NK-92 (cell line): ENCODE results near the gene LYZL2.
"Not testable (repeated sequence)": the region's sequence is repeated elsewhere in the genome, so short reads cannot be mapped to it uniquely, and the experiment has no call there.

Source experiments
- DNase-seq: peaks from one replicate; lab custom pipeline; 2025; ENCODE audit not compliant: unreplicated experiment; lab: John Stamatoyannopoulos, UW

LYZL2 gene

DNA sequence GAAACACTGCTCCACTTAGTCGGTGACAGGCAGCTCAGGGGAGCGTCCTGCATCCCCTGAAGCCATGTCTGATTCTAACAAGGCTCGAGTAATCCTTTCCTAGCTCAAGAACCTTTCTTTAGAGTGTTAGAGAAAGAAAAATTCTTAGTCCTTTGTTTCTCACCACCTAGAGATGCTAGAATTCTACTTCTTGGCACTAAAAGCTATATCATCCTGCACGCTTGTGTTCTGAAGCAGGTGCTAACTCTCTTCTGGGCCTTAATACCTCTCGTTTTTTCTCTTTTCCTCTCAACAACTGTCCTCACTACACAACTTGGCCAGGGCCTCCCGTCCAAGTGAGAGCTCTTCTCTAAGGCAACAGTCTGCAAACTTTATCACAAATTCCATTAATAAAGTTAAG lies at the start of gene LYZL2:
Gene LYZL2, minus strand, starts transcription at position 101 of the 400 bp plus-strand sequence. CDS start 2,838 bp downstream, outside the sequence.
- DNase-seq = no peak

DNA sequence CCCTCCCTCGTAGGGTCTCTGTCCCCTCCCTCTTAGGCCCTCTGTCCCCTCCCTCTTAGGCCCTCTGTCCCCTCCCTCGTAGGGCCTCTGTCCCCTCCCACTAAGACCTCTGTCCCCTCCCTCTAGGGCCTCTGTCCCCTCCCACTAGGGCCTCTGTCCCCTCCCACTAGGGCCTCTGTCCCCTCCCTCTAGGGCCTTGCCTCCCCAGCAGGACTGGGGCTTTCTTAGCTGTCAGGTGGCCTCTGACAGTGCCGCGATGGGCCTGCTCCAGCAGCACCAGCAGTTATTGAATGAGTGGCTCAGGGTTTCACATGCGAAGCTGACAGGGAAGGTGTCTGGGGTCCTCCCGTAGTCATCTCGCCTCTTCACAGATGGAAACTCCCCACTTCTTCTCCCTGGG lies 48.1 kb upstream of the LYZL2 start:
- DNase-seq = not testable (repeated sequence)

- not testable (repeated sequence) for DNase-seq
Observed at GRCh38 chr10:30677146-30677545, 47.6 kb upstream of the LYZL2 start.

DNA sequence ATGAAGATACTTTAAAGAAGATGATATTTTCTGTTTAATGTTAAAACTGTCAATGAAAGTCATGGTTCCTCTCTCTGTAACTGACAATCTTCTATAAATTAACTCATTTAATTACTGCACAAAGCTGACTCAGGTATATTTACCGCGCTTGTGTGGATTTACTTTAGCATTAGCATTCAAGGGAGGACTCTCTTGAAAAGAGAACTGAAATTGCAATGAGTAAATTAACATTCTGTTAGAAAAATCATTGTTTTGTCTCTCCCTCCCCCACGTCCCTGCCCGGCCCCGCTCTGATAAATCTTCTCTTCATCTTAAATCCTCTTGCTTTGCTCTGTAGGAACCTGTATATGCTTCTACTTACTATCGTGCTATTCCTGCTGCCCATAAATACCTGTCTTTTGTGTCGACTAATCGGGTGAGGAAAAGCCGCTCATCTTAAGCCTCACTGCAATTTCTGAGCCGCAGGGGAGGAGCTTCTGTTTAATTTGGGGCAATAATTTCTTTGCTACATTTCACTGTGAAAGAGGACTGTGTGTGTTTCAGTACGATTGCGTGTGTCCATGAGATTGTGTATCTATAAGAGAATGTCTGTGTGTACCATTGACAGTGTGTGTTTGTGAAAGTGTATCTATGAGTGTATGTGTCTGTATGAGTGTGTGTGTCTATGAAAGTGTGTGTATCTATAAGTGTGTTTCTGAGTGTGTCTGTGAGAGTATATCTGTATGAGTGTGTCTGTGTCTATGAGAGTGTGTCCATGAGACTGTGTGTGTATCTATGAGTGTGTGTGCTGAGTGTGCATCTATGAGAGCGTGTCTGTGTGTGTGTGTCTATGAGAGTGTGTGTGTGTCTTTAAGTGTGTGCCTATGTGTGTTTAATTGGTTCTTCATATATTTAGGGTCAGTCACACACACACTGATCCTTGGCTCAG lies 46.5 kb upstream of the LYZL2 start:
- DNase-seq = no peak

GRCh38 chr10:30674796-30675195 lies 45.2 kb upstream of the LYZL2 start:
- DNase-seq = no peak

DNA sequence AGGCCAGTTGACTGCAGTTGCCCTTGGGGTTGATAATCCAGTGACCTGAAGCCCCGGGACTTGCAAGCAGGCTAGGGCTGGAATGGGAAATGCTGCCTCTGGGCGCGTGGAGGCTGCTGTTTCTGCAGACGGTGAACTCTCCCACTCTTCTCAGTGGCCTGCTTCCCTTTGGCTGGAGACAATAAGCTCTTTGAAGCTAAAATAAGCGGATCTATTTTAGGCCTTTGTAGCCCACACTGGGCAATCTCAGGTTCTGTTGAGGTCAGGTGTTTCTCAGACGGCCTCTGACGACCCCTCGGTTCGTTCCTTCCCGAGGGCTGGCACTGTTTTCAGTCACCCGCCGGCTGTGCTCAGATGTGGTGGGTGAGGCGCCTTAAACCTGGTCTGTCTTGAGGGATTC lies 43.7 kb upstream of the LYZL2 start:
- not testable (repeated sequence) for DNase-seq

DNA sequence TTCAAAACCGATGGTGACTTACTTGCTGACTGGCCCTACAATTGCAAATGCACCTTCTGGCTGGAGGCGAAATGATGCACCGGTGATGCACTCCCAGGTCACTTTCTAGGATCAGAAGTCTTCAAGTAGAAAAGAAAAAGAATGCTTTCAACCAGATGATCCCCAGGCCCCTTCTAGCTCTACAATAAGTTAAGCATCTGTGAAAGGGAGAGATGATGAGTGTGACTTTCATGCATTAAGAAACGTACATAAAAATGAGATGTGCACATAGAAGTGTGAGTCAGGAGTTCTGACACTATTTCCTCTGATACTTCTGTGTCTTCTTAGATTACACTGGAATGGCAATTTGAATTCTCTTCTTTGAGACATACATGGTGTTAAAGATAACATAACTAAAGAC lies 42.8 kb upstream of the LYZL2 start:
- DNase-seq = not testable (repeated sequence)

DNA sequence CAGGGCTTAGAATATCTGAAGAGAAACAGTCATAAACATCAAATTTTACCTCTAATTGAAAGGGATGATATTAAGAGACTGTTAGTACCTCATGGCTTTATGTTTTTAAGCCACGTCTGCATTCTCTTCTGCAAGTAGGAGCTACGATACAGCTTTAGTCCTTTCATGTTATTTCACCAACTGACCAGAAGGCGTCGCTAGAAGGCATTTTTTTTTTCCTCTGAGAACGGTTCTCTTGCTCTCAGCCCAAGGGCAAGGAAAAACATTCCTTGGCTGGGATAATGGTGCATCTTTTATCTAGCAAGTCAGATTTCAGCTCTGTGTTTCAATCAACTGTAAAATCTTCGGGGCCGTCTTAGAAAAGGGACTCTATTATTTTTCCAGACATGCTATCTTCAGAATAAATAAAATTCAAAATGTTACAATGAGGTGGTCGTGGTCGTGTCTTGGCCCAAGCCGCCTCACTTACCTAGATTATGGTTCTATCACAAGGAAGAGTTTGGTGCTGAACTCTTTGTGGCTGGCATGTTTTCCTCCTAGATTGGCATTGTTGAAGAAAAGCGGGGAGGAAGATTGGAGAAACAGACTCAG lies 41.6 kb upstream of the LYZL2 start:
- no peak for DNase-seq

GRCh38 chr10:30667982-30668381 lies 38.4 kb upstream of the LYZL2 start:
- not testable (repeated sequence) for DNase-seq

GRCh38 chr10:30663403-30663802 lies 33.9 kb upstream of the LYZL2 start:
- not testable (repeated sequence) for DNase-seq

GRCh38 chr10:30662814-30663213 lies 33.3 kb upstream of the LYZL2 start:
- DNase-seq = no peak

GRCh38 chr10:30660314-30660713 lies 30.8 kb upstream of the LYZL2 start:
- DNase-seq = not testable (repeated sequence)

DNA sequence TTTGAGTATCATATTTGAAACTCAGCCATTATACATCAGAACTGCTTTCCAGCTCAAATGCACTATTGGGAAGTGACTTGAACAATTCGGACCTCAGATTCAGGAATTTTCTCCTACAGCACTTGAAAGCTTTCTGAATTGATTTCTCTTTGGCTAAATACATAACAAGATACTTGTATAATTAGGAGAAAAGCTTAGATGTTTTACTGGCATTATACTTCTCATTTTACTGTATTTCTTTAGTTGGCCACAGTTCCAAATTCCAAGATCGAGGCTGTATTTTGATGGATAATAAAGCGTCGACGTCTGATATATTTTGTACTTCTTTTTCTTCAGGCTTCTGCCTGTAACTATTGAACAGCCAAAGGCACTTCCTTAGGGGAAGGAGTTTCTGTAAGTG lies 26.7 kb upstream of the LYZL2 start:
- DNase-seq = no peak

DNA sequence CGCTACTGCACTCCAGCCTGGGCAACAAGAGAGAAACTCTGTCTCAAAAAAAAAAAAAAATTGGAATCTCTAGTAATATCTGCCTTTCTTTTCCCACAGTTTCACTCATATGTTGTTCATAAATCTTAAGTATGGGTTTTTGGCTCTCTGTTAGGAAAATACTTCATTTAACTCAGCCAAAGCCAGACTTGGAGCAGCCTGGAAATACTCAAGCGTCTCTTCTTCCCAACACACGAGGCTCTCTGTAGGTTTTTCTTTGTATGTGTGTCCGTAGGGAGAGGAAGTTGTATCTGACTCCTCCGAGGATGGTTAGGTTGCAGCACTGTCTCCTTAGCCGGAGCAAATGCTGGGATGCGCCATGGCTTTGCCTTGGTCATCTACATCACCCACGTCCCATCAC lies 25.4 kb upstream of the LYZL2 start:
- not testable (repeated sequence) for DNase-seq

GRCh38 chr10:30651470-30652397 lies 22.2 kb upstream of the LYZL2 start:
- not testable (repeated sequence) for DNase-seq

DNA sequence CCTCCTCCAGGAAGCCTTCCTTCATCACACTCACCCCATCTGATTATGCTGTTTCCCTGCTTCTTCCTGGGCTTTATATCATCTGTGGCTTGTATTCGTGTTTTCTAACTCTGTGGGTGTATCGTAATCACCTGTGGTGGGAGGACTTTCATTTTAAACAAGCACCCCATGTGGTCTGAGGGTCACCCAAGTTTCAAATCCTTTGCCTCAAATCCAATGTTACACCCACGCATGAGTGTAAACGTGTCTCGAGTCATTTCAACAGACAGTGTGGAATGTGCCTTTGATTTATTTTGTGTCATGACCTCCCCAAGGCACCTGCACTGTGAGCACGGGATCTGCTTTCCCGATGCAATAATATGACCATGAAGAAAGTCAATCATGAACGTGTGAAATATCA lies 17.5 kb upstream of the LYZL2 start:
- no peak for DNase-seq

- DNase-seq = no peak
Observed at GRCh38 chr10:30645340-30645827, 15.8 kb upstream of the LYZL2 start.

DNA sequence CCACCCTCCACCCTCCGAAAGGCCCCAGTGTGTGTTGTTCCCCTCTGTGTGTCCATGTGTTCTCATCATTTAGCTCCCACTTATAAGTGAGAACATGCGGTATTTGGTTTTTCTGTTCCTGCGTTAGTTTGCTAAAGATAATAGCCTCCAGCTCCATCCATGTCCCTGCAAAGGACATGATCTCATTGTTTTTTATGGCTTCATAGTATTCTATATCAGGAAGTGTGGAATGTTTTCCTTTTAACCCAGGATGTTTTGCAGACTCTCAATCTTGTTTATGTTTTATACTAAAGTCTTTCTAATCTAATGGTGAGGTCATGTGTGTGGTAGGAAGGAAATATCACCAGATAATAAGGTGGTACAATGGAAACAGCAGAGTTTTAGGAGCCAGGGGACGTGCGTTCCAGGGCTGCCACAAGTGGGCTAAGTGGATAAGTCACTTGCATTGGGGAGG lies 14.9 kb upstream of the LYZL2 start:
- not testable (repeated sequence) for DNase-seq

DNA sequence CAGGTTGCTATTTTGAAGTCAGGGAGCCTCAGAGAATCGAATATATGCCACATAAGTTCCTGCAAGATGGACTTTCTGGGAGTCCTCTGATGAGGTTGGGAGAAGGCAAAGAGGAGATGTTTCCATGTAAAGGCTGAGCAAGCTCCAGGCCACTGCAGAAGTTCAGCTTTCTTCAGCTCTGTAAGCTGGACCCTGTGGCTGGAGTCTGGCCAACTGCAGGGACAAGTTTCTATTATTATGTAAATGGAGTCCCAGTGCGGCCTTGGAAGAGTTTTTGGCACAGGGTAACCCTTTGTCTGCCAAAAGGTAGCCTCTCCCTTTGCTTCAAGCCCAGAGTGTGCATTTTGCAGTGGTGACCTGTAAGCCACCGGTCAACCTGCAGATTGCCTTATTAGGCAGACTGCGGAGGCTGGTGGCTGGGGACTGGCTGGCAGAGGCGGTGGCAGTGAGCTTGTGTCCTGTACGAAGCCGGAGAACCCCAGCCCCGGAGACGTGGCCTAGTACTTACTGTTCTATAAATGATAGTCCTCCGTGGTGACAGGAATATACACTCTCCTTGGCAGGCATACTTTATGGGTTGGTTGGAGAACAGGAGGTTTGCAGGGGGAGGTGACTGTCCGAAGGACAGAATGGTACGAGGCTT lies 14.1 kb upstream of the LYZL2 start:
- not testable (repeated sequence) for DNase-seq

GRCh38 chr10:30642856-30643255 lies 13.3 kb upstream of the LYZL2 start:
- not testable (repeated sequence) for DNase-seq
